ENCODE results near the gene SGTB. TPM values are rescaled to one million over a fixed set of nuclear protein-coding genes. Genes with fewer than 3 reads are reported as not detected.

SGTB gene
- polyA plus RNA-seq, 1 donor (not counting 4 experiments of a cell fraction or from before 2014, with no cell fraction given), result 10.4 TPM

DNA sequence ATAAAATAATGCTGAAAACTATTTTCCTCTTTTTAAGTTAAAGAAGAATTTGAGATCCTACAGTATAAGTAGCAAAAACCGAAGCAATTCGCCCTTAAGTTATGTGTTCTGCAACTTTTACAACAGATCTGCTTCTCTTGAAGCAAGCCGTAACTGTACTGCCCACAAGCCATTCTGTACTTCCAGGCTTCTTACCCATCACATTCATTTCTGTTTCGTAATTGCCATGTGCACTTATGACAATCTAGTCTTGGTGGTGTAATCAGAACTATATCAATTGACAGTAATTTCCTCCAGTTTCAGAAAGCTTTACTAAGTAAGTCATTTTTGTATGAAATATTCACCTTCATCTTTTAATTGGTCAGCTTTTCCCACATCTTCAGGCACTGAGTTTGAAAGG is 13.8 kb downstream of the SGTB start:
- Histone ChIP-seq H2AFZ (ENCODE audit: control insufficient read depth, low read length) (no peak overlapping the region), H3K4me3 (ENCODE audit: control insufficient read depth in 2 of 3, extremely low read depth in 1 of 3, insufficient read depth in 2 of 3, low read depth in 1 of 3, low read length in 3 of 3) (no peak overlapping the region), H3K9me3 (ENCODE audit: control insufficient read depth, low read depth, low read length) (no peaks in the 10 kb centered on the region), H4K20me1 (ENCODE audit: control insufficient read depth, extremely low read depth, insufficient read depth, low read length) (no peaks in the 10 kb centered on the region), H3K36me3 (ENCODE audit: control insufficient read depth in 2 of 2, extremely low read depth in 1 of 2, insufficient read depth in 2 of 2, low read length in 2 of 2) (peaks cover 3 to 7% of the 10 kb centered on the region in 2 experiments), H3K79me2 (ENCODE audit: control insufficient read depth, insufficient read depth, low read length) (no peaks in the 10 kb centered on the region), H3K4me1 (ENCODE audit: control insufficient read depth, extremely low read depth, insufficient read depth, low read length) (no peaks in the 10 kb centered on the region), H3K4me2 (ENCODE audit: control insufficient read depth, extremely low read depth, insufficient read depth, low read depth, low read length) (no peak overlapping the region), H3K9ac (ENCODE audit: control insufficient read depth, extremely low read depth, insufficient read depth, low read length) (no peak overlapping the region), H3K9me1 (ENCODE audit: control insufficient read depth, extremely low read depth, insufficient read depth, low read length) (no peaks in the 10 kb centered on the region), H3K27ac (ENCODE audit: control insufficient read depth, insufficient read depth, low read length) (no peak overlapping the region), H3K27me3 (ENCODE audit: control insufficient read depth, extremely low read depth, insufficient read depth, low read length) (no peaks in the 10 kb centered on the region)
- TF ChIP-seq, protein P1, sequence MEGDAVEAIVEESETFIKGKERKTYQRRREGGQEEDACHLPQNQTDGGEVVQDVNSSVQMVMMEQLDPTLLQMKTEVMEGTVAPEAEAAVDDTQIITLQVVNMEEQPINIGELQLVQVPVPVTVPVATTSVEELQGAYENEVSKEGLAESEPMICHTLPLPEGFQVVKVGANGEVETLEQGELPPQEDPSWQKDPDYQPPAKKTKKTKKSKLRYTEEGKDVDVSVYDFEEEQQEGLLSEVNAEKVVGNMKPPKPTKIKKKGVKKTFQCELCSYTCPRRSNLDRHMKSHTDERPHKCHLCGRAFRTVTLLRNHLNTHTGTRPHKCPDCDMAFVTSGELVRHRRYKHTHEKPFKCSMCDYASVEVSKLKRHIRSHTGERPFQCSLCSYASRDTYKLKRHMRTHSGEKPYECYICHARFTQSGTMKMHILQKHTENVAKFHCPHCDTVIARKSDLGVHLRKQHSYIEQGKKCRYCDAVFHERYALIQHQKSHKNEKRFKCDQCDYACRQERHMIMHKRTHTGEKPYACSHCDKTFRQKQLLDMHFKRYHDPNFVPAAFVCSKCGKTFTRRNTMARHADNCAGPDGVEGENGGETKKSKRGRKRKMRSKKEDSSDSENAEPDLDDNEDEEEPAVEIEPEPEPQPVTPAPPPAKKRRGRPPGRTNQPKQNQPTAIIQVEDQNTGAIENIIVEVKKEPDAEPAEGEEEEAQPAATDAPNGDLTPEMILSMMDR (optimal IDR thresholded peaks at IDR 0.05 in 1 of 3, IDR thresholded peaks at IDR 0.05 in 1 of 3, conservative IDR thresholded peaks at IDR 0.05 in 1 of 3; ENCODE audit: extremely low read depth in 1 of 3, insufficient read depth in 2 of 3, low read length in 3 of 3), result no peak
- TF ChIP-seq EZH2 (IDR thresholded peaks at IDR 0.05; ENCODE audit: low read length), result no peak
- dilution Hi-C loops (cut with MboI; ENCODE audit: extremely low pct_ligation_motif_present, low sequenced_read_pairs), result no loop called here
- DNase-seq (ENCODE audit: low read depth, low spot score) (no peak), FAIRE-seq (no peak)

- DNase-seq (ENCODE audit: low read depth, low spot score) (no peak), FAIRE-seq (no peak)
- Histone ChIP-seq H3K27ac (ENCODE audit: control insufficient read depth, insufficient read depth, low read length) (no peak overlapping the region), H3K9ac (ENCODE audit: control insufficient read depth, extremely low read depth, insufficient read depth, low read length) (no peak overlapping the region), H3K4me2 (ENCODE audit: control insufficient read depth, extremely low read depth, insufficient read depth, low read depth, low read length) (no peak overlapping the region), H3K36me3 (ENCODE audit: control insufficient read depth in 2 of 2, extremely low read depth in 1 of 2, insufficient read depth in 2 of 2, low read length in 2 of 2) (peaks cover 3 to 7% of the 10 kb centered on the region in 2 experiments), H3K9me3 (ENCODE audit: control insufficient read depth, low read depth, low read length) (no peaks in the 10 kb centered on the region), H2AFZ (ENCODE audit: control insufficient read depth, low read length) (no peak overlapping the region), H4K20me1 (ENCODE audit: control insufficient read depth, extremely low read depth, insufficient read depth, low read length) (no peaks in the 10 kb centered on the region), H3K27me3 (ENCODE audit: control insufficient read depth, extremely low read depth, insufficient read depth, low read length) (no peaks in the 10 kb centered on the region), H3K79me2 (ENCODE audit: control insufficient read depth, insufficient read depth, low read length) (no peaks in the 10 kb centered on the region), H3K4me1 (ENCODE audit: control insufficient read depth, extremely low read depth, insufficient read depth, low read length) (no peaks in the 10 kb centered on the region), H3K4me3 (ENCODE audit: control insufficient read depth in 2 of 3, extremely low read depth in 1 of 3, insufficient read depth in 2 of 3, low read depth in 1 of 3, low read length in 3 of 3) (no peak overlapping the region), H3K9me1 (ENCODE audit: control insufficient read depth, extremely low read depth, insufficient read depth, low read length) (no peaks in the 10 kb centered on the region)
- dilution Hi-C loops (cut with MboI; ENCODE audit: extremely low pct_ligation_motif_present, low sequenced_read_pairs), result no loop called here
- no peak for TF ChIP-seq EZH2 (IDR thresholded peaks at IDR 0.05; ENCODE audit: low read length)
- TF ChIP-seq, protein P1 (optimal IDR thresholded peaks at IDR 0.05 in 1 of 3, IDR thresholded peaks at IDR 0.05 in 1 of 3, conservative IDR thresholded peaks at IDR 0.05 in 1 of 3; ENCODE audit: extremely low read depth in 1 of 3, insufficient read depth in 2 of 3, low read length in 3 of 3), result no peak
These were observed 14.2 kb downstream of the SGTB start for GRCh38 chr5:65707663-65708062.

Data from keratinocyte (primary cell).